Mesenchymal stem cell (in vitro differentiated cells and primary cell): Measurements from ENCODE around the gene SLC23A2.
"Not testable (repeated sequence)": the region's sequence is repeated elsewhere in the genome, so short reads cannot be mapped to it uniquely, and the experiment has no call there.

Source experiments
- DNase-seq: peaks from one replicate; pipeline ENCODE4 v3.0.0-alpha.2; 2013
- H2AFZ ChIP-seq: one replicate; pipeline ENCODE4 v1.6.1; 2013; ENCODE audit warnings: low read depth, mild to moderate bottlenecking, control low read depth, inconsistent platforms, low read length, moderate library complexity
- H2AK5ac ChIP-seq: 2 replicates; pipeline ENCODE4 v1.6.1; 2013; ENCODE audit warnings: low read length, moderate library complexity, mild to moderate bottlenecking, inconsistent platforms; ENCODE audit not compliant: severe bottlenecking
- H2BK120ac ChIP-seq: one replicate; pipeline ENCODE4 v1.6.1; 2013; ENCODE audit warnings: low read depth, mild to moderate bottlenecking, inconsistent platforms, low read length, moderate library complexity
- H2BK12ac ChIP-seq, 2 experiments: one replicate each; pipeline ENCODE4 v1.6.1; 2013; ENCODE audit warnings: inconsistent platforms in 2 of 2, low read length in 2 of 2, mild to moderate bottlenecking in 2 of 2, moderate library complexity in 2 of 2, control low read depth in 1 of 2
- H2BK15ac ChIP-seq: one replicate; pipeline ENCODE4 v1.6.1; 2013; ENCODE audit warnings: mild to moderate bottlenecking, low read depth, inconsistent platforms; ENCODE audit not compliant: poor library complexity, severe bottlenecking
- H2BK5ac ChIP-seq: 2 replicates; pipeline ENCODE4 v1.6.1; 2013; ENCODE audit warnings: low read depth, mild to moderate bottlenecking, low read length, control low read depth, inconsistent platforms; ENCODE audit not compliant: poor library complexity, severe bottlenecking
- H3K14ac ChIP-seq, 2 experiments: one replicate each; pipeline ENCODE4 v1.6.1; 2013; ENCODE audit warnings: inconsistent platforms in 2 of 2, low read length in 2 of 2, control low read depth in 1 of 2, mild to moderate bottlenecking in 1 of 2, moderate library complexity in 1 of 2
- H3K18ac ChIP-seq, 2 experiments: one replicate each; pipeline ENCODE4 v1.6.1; 2013; ENCODE audit warnings: inconsistent platforms in 2 of 2, low read length in 2 of 2, control low read depth in 1 of 2, low read depth in 1 of 2, mild to moderate bottlenecking in 1 of 2
- H3K23ac ChIP-seq, 2 experiments: one replicate each; pipeline ENCODE4 v1.6.1; 2013; ENCODE audit warnings: inconsistent platforms in 2 of 2, low read length in 2 of 2, mild to moderate bottlenecking in 2 of 2, moderate library complexity in 2 of 2, control low read depth in 1 of 2
- H3K27ac ChIP-seq: 2 replicates; pipeline ENCODE4 v1.5.1; 2013; ENCODE audit warnings: mild to moderate bottlenecking, moderate library complexity, low read length, control low read depth, inconsistent platforms; ENCODE audit not compliant: poor library complexity, severe bottlenecking
- H3K27me3 ChIP-seq, 2 experiments: 2 replicates each; pipeline versions ENCODE4 v1.6.1 to v1.7.0; 2013; ENCODE audit warnings: low read length in 2 of 2, mild to moderate bottlenecking in 2 of 2, moderate library complexity in 2 of 2, control low read depth in 1 of 2, inconsistent platforms in 1 of 2; ENCODE audit not compliant: control insufficient read depth in 1 of 2, insufficient read depth in 1 of 2
- H3K36me3 ChIP-seq, 2 experiments: 2 replicates each; pipeline versions ENCODE4 v1.6.1 to v1.7.0; 2013; ENCODE audit warnings: low read length in 2 of 2, control low read depth in 1 of 2, inconsistent platforms in 1 of 2, low read depth in 1 of 2, mild to moderate bottlenecking in 1 of 2; ENCODE audit not compliant: insufficient read depth in 2 of 2, control insufficient read depth in 1 of 2
- H3K4ac ChIP-seq, 2 experiments: one replicate each; pipeline ENCODE4 v1.6.1; 2013; ENCODE audit warnings: inconsistent platforms in 2 of 2, low read length in 2 of 2, mild to moderate bottlenecking in 2 of 2, moderate library complexity in 2 of 2, control low read depth in 1 of 2, low read depth in 1 of 2
- H3K4me1 ChIP-seq: 2 replicates; pipeline ENCODE4 v1.6.1; 2013; ENCODE audit warnings: low read depth, low read length, control low read depth; ENCODE audit not compliant: control insufficient read depth, insufficient read depth
- H3K4me2 ChIP-seq: 2 replicates; pipeline ENCODE4 v1.6.1; 2013; ENCODE audit warnings: low read length, mild to moderate bottlenecking, inconsistent platforms; ENCODE audit not compliant: poor library complexity, severe bottlenecking
- H3K4me3 ChIP-seq, 2 experiments: 2 replicates each; pipeline versions ENCODE4 v1.5.1 to v1.7.0; 2013; ENCODE audit warnings: low read length in 2 of 2, mild to moderate bottlenecking in 2 of 2, control low read depth in 1 of 2, low read depth in 1 of 2; ENCODE audit not compliant: insufficient read depth in 1 of 2
- H3K79me1 ChIP-seq: replicated peaks from 2 replicates; pipeline ENCODE4 v1.6.1; 2013; ENCODE audit warnings: mild to moderate bottlenecking, control low read depth, low read length, inconsistent platforms; ENCODE audit not compliant: poor library complexity, severe bottlenecking
- H3K9ac ChIP-seq: 2 replicates; pipeline ENCODE4 v1.7.0; 2013; ENCODE audit warnings: mild to moderate bottlenecking, low read length, moderate library complexity
- H3K9me3 ChIP-seq: 2 replicates; pipeline ENCODE4 v1.7.0; 2013; ENCODE audit warnings: mild to moderate bottlenecking, low read length; ENCODE audit not compliant: control insufficient read depth
- H4K8ac ChIP-seq: one replicate; pipeline ENCODE4 v1.6.1; 2013; ENCODE audit warnings: inconsistent platforms, mild to moderate bottlenecking, low read length, moderate library complexity
- H4K91ac ChIP-seq: one replicate; pipeline ENCODE4 v1.6.1; 2013; ENCODE audit warnings: mild to moderate bottlenecking, low read length, inconsistent platforms
- WGBS: methylation state at CpG from one replicate; pipeline ENCODE4 v1.1.7; 2013; ENCODE audit warnings: mixed read lengths; 5-methylcytosine and 5-hydroxymethylcytosine counted together

Gene SLC23A2

GRCh38 chr20:4853004-4853403, 148.3 kb downstream of the SLC23A2 start:
- no peak overlapping the region for H2BK12ac ChIP-seq
- peak overlapping the region in 1 of 2 experiments; percentile 71 for H3K14ac ChIP-seq
- 97% methylated on average over 14 of the region's 15 CpGs for WGBS
- H3K27ac ChIP-seq = no peak overlapping the region
- no peaks in the 10 kb centered on the region for H3K9me3 ChIP-seq
- no peak overlapping the region for H3K18ac ChIP-seq
- no peaks in the 10 kb centered on the region for H3K27me3 ChIP-seq
- H3K4me3 ChIP-seq = no peak overlapping the region
- no peak overlapping the region for H2AFZ ChIP-seq
- no peak overlapping the region for H2BK120ac ChIP-seq
- H4K8ac ChIP-seq = no peak overlapping the region
- no peak overlapping the region for H2BK5ac ChIP-seq
- no peak overlapping the region for H4K91ac ChIP-seq
- peaks cover 42 to 55% of the 10 kb centered on the region in 2 experiments for H3K36me3 ChIP-seq
- H3K79me1 ChIP-seq = no peaks in the 10 kb centered on the region
- H3K9ac ChIP-seq = no peak overlapping the region
- no peak overlapping the region for H3K4ac ChIP-seq
- H3K4me1 ChIP-seq = no peaks in the 10 kb centered on the region
- no peak overlapping the region for H3K23ac ChIP-seq
- no peak overlapping the region for H2BK15ac ChIP-seq
- DNase-seq = no peak
- no peak overlapping the region for H2AK5ac ChIP-seq
- H3K4me2 ChIP-seq = no peak overlapping the region

DNA sequence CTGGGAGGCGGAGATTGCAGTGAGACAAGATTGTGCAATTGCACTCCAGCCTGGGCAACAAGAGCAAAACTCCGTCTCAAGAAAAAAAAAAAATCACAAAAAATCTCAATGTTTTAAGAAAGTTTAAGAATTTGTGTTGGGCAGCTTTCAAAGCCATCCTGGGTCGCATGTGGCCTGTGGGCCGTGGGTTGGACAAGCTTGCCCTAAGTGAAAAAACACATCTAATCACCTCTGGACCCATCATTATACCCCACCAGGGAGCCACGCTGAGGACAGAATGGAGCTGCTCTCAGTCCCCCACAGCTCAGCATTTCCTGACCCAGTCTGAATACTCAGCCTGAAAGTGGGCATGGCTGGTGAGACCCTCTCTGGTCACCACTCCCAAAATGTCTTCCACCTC, 150.3 kb downstream of the SLC23A2 start:
- no peak overlapping the region for H2AK5ac ChIP-seq
- H3K79me1 ChIP-seq = no peaks in the 10 kb centered on the region
- H4K8ac ChIP-seq = no peak overlapping the region
- H2AFZ ChIP-seq = no peak overlapping the region
- no peak overlapping the region for H3K4me2 ChIP-seq
- H2BK5ac ChIP-seq = no peak overlapping the region
- peaks cover 24 to 35% of the 10 kb centered on the region in 2 experiments for H3K36me3 ChIP-seq
- no peak for DNase-seq
- H3K14ac ChIP-seq = no peak overlapping the region
- no peak overlapping the region for H3K18ac ChIP-seq
- H2BK15ac ChIP-seq = no peak overlapping the region
- H2BK120ac ChIP-seq = no peak overlapping the region
- no peaks in the 10 kb centered on the region for H3K27me3 ChIP-seq
- no peak overlapping the region for H3K9ac ChIP-seq
- H3K4me1 ChIP-seq = no peaks in the 10 kb centered on the region
- H3K23ac ChIP-seq = no peak overlapping the region
- no peak overlapping the region for H3K4me3 ChIP-seq
- H4K91ac ChIP-seq = no peak overlapping the region
- H3K27ac ChIP-seq = no peak overlapping the region
- no peak overlapping the region for H3K4ac ChIP-seq
- WGBS = over 99% methylated on average over 5 of the region's 5 CpGs
- no peaks in the 10 kb centered on the region for H3K9me3 ChIP-seq
- H2BK12ac ChIP-seq = no peak overlapping the region

DNA sequence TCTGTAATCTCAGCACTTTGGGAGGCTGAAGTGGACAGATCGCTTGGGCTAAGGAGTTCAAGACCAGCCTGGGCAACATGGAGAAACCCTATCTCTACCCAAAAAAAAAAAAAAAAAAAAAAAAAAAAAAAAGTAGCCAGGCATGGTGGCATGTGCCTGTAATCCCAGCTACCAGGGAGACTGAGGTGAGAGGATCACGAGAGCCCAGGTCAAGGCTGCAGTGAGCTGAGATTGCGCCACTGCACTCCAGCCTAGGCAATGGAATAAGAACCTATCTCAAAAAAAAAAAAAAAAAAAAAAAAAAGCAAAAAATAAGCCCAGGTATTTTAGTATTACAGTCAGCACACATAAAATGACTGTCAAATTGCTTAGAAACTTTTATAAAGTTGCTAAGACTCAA, 152.5 kb downstream of the SLC23A2 start:
- H4K8ac ChIP-seq, H3K4me2 ChIP-seq, H3K4me3 ChIP-seq, H3K4me1 ChIP-seq, H3K9ac ChIP-seq, DNase-seq, H3K27me3 ChIP-seq, H4K91ac ChIP-seq, H3K79me1 ChIP-seq, H2AK5ac ChIP-seq, H3K18ac ChIP-seq, H2BK12ac ChIP-seq, H2BK15ac ChIP-seq, H3K9me3 ChIP-seq, H3K27ac ChIP-seq, H2BK120ac ChIP-seq, H3K4ac ChIP-seq, H2BK5ac ChIP-seq, H2AFZ ChIP-seq, H3K14ac ChIP-seq, H3K23ac ChIP-seq: not testable (repeated sequence)
- 100% methylated on average over 2 of the region's 3 CpGs for WGBS
- peaks cover 8 to 14% of the 10 kb centered on the region in 2 experiments for H3K36me3 ChIP-seq

- Histone ChIP-seq H3K79me1 (no peaks in the 10 kb centered on the region), H2BK12ac (no peak overlapping the region), H3K9me3 (no peaks in the 10 kb centered on the region), H2AK5ac (no peak overlapping the region), H3K4me3 (no peak overlapping the region), H3K36me3 (peaks cover 5 to 6% of the 10 kb centered on the region in 2 experiments), H3K23ac (no peak overlapping the region), H3K27ac (no peak overlapping the region), H2AFZ (no peak overlapping the region), H3K18ac (no peak overlapping the region), H2BK5ac (no peak overlapping the region), H3K4ac (no peak overlapping the region), H3K27me3 (no peaks in the 10 kb centered on the region), H3K9ac (no peak overlapping the region), H3K14ac (no peak overlapping the region), H3K4me1 (no peaks in the 10 kb centered on the region), H4K91ac (no peak overlapping the region), H2BK120ac (no peak overlapping the region), H3K4me2 (no peak overlapping the region), H4K8ac (no peak overlapping the region), H2BK15ac (no peak overlapping the region)
- WGBS = 87% methylated on average over 6 of the region's 7 CpGs
- no peak for DNase-seq
Observed at GRCh38 chr20:4848041-4848440, 153.3 kb downstream of the SLC23A2 start.
